ENCODE results near the gene PAF1.
"Not testable (repeated sequence)": the region's sequence is repeated elsewhere in the genome, so short reads cannot be mapped to it uniquely, and the experiment has no call there.

PAF1 gene

GRCh38 chr19:39362682-39363657 is 27.9 kb downstream of the PAF1 start:
- peak; percentile 22 for DNase-seq (ENCODE audit: low read depth, low spot score)
- H3K27ac ChIP-seq: peak overlapping the region; percentile 60

- no peak for DNase-seq (ENCODE audit: low read depth, low spot score)
- H3K27ac ChIP-seq: peak overlapping the region; percentile 29
Measured at GRCh38 chr19:39360599-39360998, 30.3 kb downstream of the PAF1 start.

- DNase-seq (ENCODE audit: low read depth, low spot score): no peak
- no peak overlapping the region for H3K27ac ChIP-seq
Measured at GRCh38 chr19:39359026-39359425, 31.9 kb downstream of the PAF1 start.

GRCh38 chr19:39356647-39357046 is 34.3 kb downstream of the PAF1 start:
- DNase-seq (ENCODE audit: low read depth, low spot score): no peak
- H3K27ac ChIP-seq: no peak overlapping the region

- no peak for DNase-seq (ENCODE audit: low read depth, low spot score)
Measured at GRCh38 chr19:39356073-39356472, 34.8 kb downstream of the PAF1 start.

GRCh38 chr19:39355253-39355652 is 35.7 kb downstream of the PAF1 start:
- H3K27ac ChIP-seq: no peak overlapping the region
- no peak for DNase-seq (ENCODE audit: low read depth, low spot score)

More at GRCh38 chr19:39356073-39356472, 34.8 kb downstream of the PAF1 start:
- no peak overlapping the region for H3K27ac ChIP-seq

GRCh38 chr19:39352381-39353255 is 38.3 kb downstream of the PAF1 start:
- H3K27ac ChIP-seq: no peak overlapping the region

GRCh38 chr19:39351537-39352064 is 39.3 kb downstream of the PAF1 start:
- H3K27ac ChIP-seq: no peak overlapping the region
- no peak for DNase-seq (ENCODE audit: low read depth, low spot score)

More at GRCh38 chr19:39352381-39353255, 38.3 kb downstream of the PAF1 start:
- no peak for DNase-seq (ENCODE audit: low read depth, low spot score)

GRCh38 chr19:39350156-39350555 is 40.8 kb downstream of the PAF1 start:
- no peak for DNase-seq (ENCODE audit: low read depth, low spot score)
- H3K27ac ChIP-seq: no peak overlapping the region

GRCh38 chr19:39349326-39349725 is 41.6 kb downstream of the PAF1 start:
- H3K27ac ChIP-seq: no peak overlapping the region
- no peak for DNase-seq (ENCODE audit: low read depth, low spot score)

GRCh38 chr19:39347332-39348164 is 43.4 kb downstream of the PAF1 start:
- no peak overlapping the region for H3K27ac ChIP-seq
- DNase-seq (ENCODE audit: low read depth, low spot score): no peak

GRCh38 chr19:39345956-39346355 is 45.0 kb downstream of the PAF1 start:
- DNase-seq (ENCODE audit: low read depth, low spot score): no peak
- H3K27ac ChIP-seq: no peak overlapping the region

- H3K27ac ChIP-seq: peak overlapping the region; percentile 44
- no peak for DNase-seq (ENCODE audit: low read depth, low spot score)
Measured at GRCh38 chr19:39342647-39343305, 48.1 kb downstream of the PAF1 start.

GRCh38 chr19:39341719-39342604 is 48.9 kb downstream of the PAF1 start, which contains the start of gene SAMD4B:
SAMD4B (plus strand) TSS chr19:39342421; CDS start chr19:39356894, 14,473 bp downstream.
- DNase-seq (ENCODE audit: low read depth, low spot score): peak; percentile 88
- peak within 1 kb of the TSS; percentile 66 for H3K27ac ChIP-seq

GRCh38 chr19:39341129-39341718 is 49.7 kb downstream of the PAF1 start:
- DNase-seq (ENCODE audit: low read depth, low spot score): no peak
- H3K27ac ChIP-seq: peak overlapping the region; percentile 66

- not testable (repeated sequence) for DNase-seq (ENCODE audit: low read depth, low spot score); H3K27ac ChIP-seq
Measured at GRCh38 chr19:39340156-39340555, 50.8 kb downstream of the PAF1 start.

- H3K27ac ChIP-seq: no peak overlapping the region
- DNase-seq (ENCODE audit: low read depth, low spot score): no peak
Measured at GRCh38 chr19:39339674-39340073, 51.2 kb downstream of the PAF1 start.

GRCh38 chr19:39336483-39336882 is 54.4 kb downstream of the PAF1 start:
- no peak for DNase-seq (ENCODE audit: low read depth, low spot score)
- H3K27ac ChIP-seq: no peak overlapping the region
